GM19099 (cell line): ENCODE results near the gene PKP4.

Experiments
- POLR2A ChIP-seq: IDR thresholded peaks from 3 replicates; pipeline ENCODE4 v1.6.1; 2011; ENCODE audit warnings: low read depth; ENCODE audit not compliant: insufficient read length; ENCODE audit errors: extremely low read depth

Gene PKP4

DNA sequence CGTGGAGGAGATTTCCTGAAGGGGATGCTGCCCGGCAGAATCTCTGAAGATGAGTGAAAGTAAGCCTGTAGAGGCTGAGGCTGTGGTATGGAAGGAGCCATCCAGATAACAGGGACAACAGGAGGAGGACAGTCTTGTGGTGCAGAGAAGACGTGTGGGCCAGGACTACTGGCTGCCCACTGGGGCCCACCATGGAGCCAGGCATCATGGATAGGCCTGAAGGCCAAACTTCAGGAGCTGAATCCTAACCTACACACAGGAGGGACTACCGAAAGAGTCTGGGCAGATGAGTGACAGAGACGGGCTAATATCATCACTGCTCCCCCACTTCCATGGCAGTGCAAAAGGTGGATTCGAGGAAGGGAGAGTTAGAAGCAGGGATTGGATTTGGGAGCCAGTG, 207.0 kb downstream of the PKP4 start:
- TF ChIP-seq POLR2A = no peak

GRCh38 chr2:158664987-158665386, 208.2 kb downstream of the PKP4 start:
- TF ChIP-seq POLR2A = no peak

GRCh38 chr2:158665536-158666302, 209.0 kb downstream of the PKP4 start:
- TF ChIP-seq POLR2A = no peak

DNA sequence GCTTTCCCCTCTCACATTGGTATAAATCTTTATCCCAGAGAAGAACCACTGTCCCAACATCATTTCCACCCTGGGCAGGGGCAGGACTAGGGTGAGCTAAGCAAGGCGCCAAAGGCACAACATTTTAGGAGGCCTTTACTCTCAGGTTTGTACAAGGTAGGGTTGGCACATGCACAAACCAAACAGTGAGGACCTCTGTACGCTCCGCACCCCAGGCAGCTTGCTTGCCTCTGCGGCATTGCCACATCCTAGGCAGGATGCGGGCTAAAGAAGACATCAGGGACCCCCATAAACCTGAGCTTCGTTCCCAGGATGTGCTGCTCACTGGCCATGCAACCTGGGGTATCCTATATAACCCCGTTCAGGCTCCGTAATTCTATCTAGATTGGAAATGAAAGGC, 210.2 kb downstream of the PKP4 start:
- TF ChIP-seq POLR2A = no peak

DNA sequence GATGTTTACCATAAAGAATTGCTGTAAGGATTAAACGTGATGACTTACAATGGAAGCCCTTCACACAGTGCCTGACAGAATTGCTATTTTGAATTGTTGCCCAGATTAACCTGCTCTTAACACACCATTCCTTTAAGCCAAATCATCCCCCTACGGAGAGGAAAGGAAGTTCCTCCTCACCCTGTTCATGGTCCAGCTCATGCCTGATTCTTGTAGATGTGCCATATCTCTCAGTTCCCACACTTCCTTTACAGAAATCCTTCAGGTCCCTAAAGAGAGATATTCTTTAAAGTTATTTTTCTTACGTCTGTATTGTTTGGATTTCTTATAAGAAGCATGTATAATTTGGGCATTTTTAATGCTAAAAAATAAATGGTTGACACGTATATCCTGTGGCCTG, 210.8 kb downstream of the PKP4 start:
- no peak for TF ChIP-seq POLR2A

DNA sequence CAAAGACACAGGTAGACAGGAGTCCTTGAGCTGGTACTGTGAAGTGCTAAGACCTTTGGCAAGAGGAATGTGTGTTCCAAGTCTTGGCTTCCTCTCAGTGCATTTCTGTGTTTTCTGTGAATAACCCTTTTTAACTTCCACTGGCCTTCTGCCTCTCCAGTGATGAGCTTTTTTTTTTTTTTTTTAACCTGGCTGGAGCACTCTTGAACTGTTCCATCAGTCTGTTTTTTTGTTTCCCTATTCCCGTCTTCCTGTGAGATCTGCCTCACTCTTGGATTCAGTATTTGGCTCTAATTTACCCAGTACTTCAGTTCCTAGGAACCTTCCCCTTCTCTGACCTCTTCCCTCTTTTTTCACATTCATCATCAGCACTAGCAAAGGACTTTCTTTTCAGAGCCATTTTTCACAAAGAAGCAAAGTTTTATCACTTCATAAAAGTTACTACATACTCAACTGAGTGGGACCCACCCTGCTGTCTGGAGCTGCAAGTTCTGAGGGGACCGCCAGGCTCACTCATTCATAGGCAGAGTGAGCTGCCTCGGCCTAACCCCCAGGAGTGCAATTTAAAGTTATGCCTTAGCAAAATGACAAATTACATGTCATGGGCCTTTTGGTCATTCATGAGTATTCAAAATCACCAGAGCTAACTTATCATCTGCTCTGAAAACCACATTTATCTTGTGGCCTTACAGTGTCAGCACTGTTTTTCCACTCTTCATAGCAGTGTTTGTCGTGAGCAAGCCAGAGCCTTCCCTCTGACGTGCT, 211.4 kb downstream of the PKP4 start:
- no peak for TF ChIP-seq POLR2A

- TF ChIP-seq POLR2A = no peak
These were observed 213.5 kb downstream of the PKP4 start for GRCh38 chr2:158670292-158670691.

- no peak for TF ChIP-seq POLR2A
These were observed 214.9 kb downstream of the PKP4 start for GRCh38 chr2:158671360-158672245.

DNA sequence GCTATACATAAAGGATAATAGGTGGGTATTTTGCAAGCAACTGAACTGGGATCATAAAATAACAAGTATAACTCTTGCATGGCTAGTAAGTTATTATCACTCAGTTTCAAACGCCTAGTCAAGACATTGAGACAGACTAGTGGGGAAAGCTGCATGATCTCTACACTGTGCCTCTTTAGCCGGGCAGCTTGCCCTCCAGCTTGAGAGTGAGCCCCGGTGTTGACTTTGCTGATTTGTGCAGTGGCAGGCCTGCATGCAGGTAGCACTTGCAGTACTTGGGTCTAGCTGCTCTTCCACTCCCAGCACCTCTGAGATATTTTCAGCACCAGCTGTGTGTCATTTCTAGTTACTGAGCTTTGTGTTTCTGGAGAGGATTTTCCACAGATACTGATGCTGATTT, 219.5 kb downstream of the PKP4 start:
- TF ChIP-seq POLR2A = no peak

GRCh38 chr2:158676696-158677095, 219.9 kb downstream of the PKP4 start:
- TF ChIP-seq POLR2A = no peak

- no peak for TF ChIP-seq POLR2A
These were observed 220.8 kb downstream of the PKP4 start for GRCh38 chr2:158677542-158677941.

- TF ChIP-seq POLR2A = no peak
These were observed 225.1 kb downstream of the PKP4 start for GRCh38 chr2:158681816-158682215.

DNA sequence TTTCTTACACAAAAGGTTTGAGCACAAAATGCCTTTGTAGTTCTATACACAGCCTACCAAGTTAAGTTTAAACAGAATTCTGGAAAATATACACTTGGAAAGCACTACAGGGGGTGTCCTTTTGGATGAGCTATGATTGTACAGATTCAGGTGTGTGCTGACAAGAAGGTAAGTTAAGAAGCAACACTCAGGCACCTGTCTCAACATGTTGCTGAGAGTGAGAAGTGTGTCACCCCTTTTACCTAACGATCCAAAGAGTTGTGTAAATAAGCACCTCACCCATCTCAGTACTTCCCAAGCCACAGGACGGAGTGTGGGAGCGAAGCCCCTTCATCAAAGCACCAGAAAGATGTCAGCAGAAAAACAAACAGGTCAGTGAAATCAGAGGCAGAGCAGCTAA, 228.9 kb downstream of the PKP4 start:
- TF ChIP-seq POLR2A = no peak

- no peak for TF ChIP-seq POLR2A
These were observed 229.5 kb downstream of the PKP4 start for GRCh38 chr2:158686210-158686691.

DNA sequence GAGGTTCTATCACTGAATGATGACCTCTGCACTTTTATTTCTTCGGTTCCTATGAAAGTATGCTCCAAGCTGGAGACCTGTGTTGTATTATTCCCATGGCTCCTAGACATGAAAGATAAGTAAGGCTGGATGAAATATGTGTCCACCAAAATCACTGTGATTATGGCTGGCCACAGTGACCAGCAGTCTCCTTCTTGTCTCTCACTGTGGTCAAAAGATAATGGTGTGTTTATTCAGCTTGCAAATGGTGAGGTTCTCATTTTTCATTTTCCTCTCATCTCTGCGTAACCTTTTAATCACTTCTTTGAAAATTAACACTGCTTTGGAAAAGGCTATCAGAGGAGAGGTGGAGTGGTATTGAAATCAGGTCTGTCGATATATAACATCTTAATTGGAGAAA, 230.6 kb downstream of the PKP4 start:
- TF ChIP-seq POLR2A = no peak
